Trophoblast cell (in vitro differentiated cells and primary cell): ENCODE measurements around the gene SLC6A14.

Source experiments
- DNase-seq, 2 donors: peaks; one replicate each; pipeline ENCODE4 v3.0.0-alpha.2; 2016
- H2AFZ ChIP-seq: 2 replicates; pipeline ENCODE4 v1.6.1; 2013; ENCODE audit warnings: low read length, moderate library complexity, mild to moderate bottlenecking; ENCODE audit not compliant: insufficient read depth, poor library complexity
- H2AK5ac ChIP-seq: 2 replicates; pipeline ENCODE4 v1.6.1; 2013; ENCODE audit warnings: mild to moderate bottlenecking, low read length
- H2BK120ac ChIP-seq: 2 replicates; pipeline ENCODE4 v1.6.1; 2013; ENCODE audit warnings: low read length, mild to moderate bottlenecking, moderate library complexity; ENCODE audit not compliant: insufficient read depth, poor library complexity
- H2BK12ac ChIP-seq: 2 replicates; pipeline ENCODE4 v1.6.1; 2013; ENCODE audit warnings: mild to moderate bottlenecking, low read length, moderate library complexity
- H2BK5ac ChIP-seq: 2 replicates; pipeline ENCODE4 v1.6.1; 2013; ENCODE audit warnings: low read length, low read depth, moderate library complexity, mild to moderate bottlenecking; ENCODE audit not compliant: poor library complexity
- H3K14ac ChIP-seq: 2 replicates; pipeline ENCODE4 v1.6.1; 2013; ENCODE audit warnings: mild to moderate bottlenecking, low read length
- H3K18ac ChIP-seq: 2 replicates; pipeline ENCODE4 v1.6.1; 2013; ENCODE audit warnings: mild to moderate bottlenecking, low read length
- H3K23ac ChIP-seq: 2 replicates; pipeline ENCODE4 v1.6.1; 2013; ENCODE audit warnings: low read length
- H3K27ac ChIP-seq: 2 replicates; pipeline ENCODE4 v1.5.1; 2013; ENCODE audit warnings: low read depth, mild to moderate bottlenecking, inconsistent platforms, low read length, moderate library complexity
- H3K27me3 ChIP-seq: 2 replicates; pipeline ENCODE4 v1.6.1; 2013; ENCODE audit warnings: inconsistent platforms, mild to moderate bottlenecking, low read length, moderate library complexity; ENCODE audit not compliant: insufficient read depth
- H3K36me3 ChIP-seq, 2 experiments: 1 replicate in 1 of 2; 2 replicates in 1 of 2; pipeline ENCODE4 v1.6.1; 2013; ENCODE audit warnings: low read length in 2 of 2, mild to moderate bottlenecking in 2 of 2, moderate library complexity in 1 of 2; ENCODE audit not compliant: insufficient read depth in 2 of 2, control insufficient read depth in 1 of 2
- H3K4ac ChIP-seq: 2 replicates; pipeline ENCODE4 v1.6.1; 2013; ENCODE audit warnings: low read depth, mild to moderate bottlenecking, low read length, moderate library complexity
- H3K4me1 ChIP-seq, 2 experiments: 1 replicate in 1 of 2; 2 replicates in 1 of 2; pipeline ENCODE4 v1.6.1; 2013; ENCODE audit warnings: low read length in 2 of 2, mild to moderate bottlenecking in 2 of 2, moderate library complexity in 1 of 2; ENCODE audit not compliant: insufficient read depth in 2 of 2, control insufficient read depth in 1 of 2
- H3K4me2 ChIP-seq: 2 replicates; pipeline ENCODE4 v1.6.1; 2013; ENCODE audit warnings: inconsistent platforms, mild to moderate bottlenecking, low read length, moderate library complexity
- H3K4me3 ChIP-seq: 2 replicates; pipeline ENCODE4 v1.5.1; 2013; ENCODE audit warnings: mild to moderate bottlenecking, low read depth, low read length, inconsistent platforms
- H3K79me1 ChIP-seq: one replicate; pipeline ENCODE4 v1.6.1; 2013; ENCODE audit warnings: low read length
- H3K79me2 ChIP-seq: 2 replicates; pipeline ENCODE4 v1.6.1; 2013; ENCODE audit warnings: low read length, mild to moderate bottlenecking; ENCODE audit not compliant: control insufficient read depth, insufficient read depth, poor library complexity
- H3K9ac ChIP-seq: 2 replicates; pipeline ENCODE4 v1.6.1; 2013; ENCODE audit warnings: mild to moderate bottlenecking, low read length
- H3K9me3 ChIP-seq: 2 replicates; pipeline ENCODE4 v1.6.1; 2013; ENCODE audit warnings: low read depth, mild to moderate bottlenecking, control low read depth, inconsistent platforms, low read length; ENCODE audit not compliant: insufficient read depth
- H4K12ac ChIP-seq: 2 replicates; pipeline ENCODE4 v1.6.1; 2013; ENCODE audit warnings: low read depth, mild to moderate bottlenecking, low read length, moderate library complexity
- H4K8ac ChIP-seq: 2 replicates; pipeline ENCODE4 v1.6.1; 2013; ENCODE audit warnings: low read depth, mild to moderate bottlenecking, low read length, moderate library complexity
- H4K91ac ChIP-seq: one replicate; pipeline ENCODE4 v1.6.1; 2013; ENCODE audit warnings: low read depth, mild to moderate bottlenecking, low read length, moderate library complexity
- WGBS: extraction: QIAGEN DNeasy Blood & Tissue Kit; methylation state at CpG from one replicate; pipeline ENCODE4 v1.1.7; 2013; ENCODE audit warnings: missing lambda C conversion rate; ENCODE audit not compliant: insufficient read length, insufficient coverage; ENCODE audit errors: extremely low coverage; 5-methylcytosine and 5-hydroxymethylcytosine counted together

SLC6A14 gene

GRCh38 chrX:116449156-116449555 lies 12.8 kb downstream of the SLC6A14 start:
- Histone ChIP-seq H3K23ac (no peak overlapping the region), H3K4me1 (no peaks in the 10 kb centered on the region)

DNA sequence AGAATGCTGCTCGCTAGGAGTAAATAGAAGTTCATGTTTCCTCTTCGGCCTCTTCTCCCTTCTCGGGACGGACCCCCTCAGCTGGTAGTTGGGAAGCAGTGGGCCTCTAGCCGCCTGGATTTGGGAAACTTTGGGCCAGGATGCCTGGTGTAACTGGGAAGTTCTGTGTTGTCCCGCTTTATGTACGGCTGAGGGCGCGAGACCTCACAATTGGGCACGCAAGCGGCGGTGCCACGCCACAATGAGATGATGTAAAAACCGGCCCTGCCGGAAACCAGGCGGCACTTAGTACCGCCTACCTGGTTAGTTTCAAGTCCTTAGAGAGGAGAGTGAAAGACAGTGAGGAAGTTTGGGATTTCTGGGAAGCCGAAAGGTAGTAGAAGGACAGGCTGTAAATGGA lies 26.4 kb downstream of the SLC6A14 start, which contains the start of gene CT83:
CT83 (minus strand) TSS at position 155 of the 400 bp plus-strand sequence; CDS start at position 35, 120 bp downstream.
- Histone ChIP-seq H2BK12ac (no peak within 1 kb of the TSS), H4K91ac (no peak within 1 kb of the TSS), H2BK120ac (no peak within 1 kb of the TSS)

More at GRCh38 chrX:116449156-116449555, 12.8 kb downstream of the SLC6A14 start:
- Histone ChIP-seq H2BK120ac (no peak overlapping the region), H3K27ac (no peak overlapping the region), H3K9me3 (no peaks in the 10 kb centered on the region), H4K8ac (no peak overlapping the region), H3K36me3 (no peaks in the 10 kb centered on the region), H3K14ac (no peak overlapping the region), H2BK12ac (no peak overlapping the region), H3K27me3 (no peaks in the 10 kb centered on the region), H3K9ac (no peak overlapping the region), H4K91ac (no peak overlapping the region), H3K18ac (no peak overlapping the region), H4K12ac (no peak overlapping the region), H3K4ac (no peak overlapping the region), H3K4me3 (no peak overlapping the region), H3K79me1 (no peaks in the 10 kb centered on the region), H2AFZ (no peak overlapping the region), H3K4me2 (no peak overlapping the region), H2AK5ac (no peak overlapping the region), H2BK5ac (no peak overlapping the region), H3K79me2 (no peaks in the 10 kb centered on the region)
- DNase-seq: no peak
- no CpG with 5 or more reads among the region's 2 CpGs for WGBS

DNA sequence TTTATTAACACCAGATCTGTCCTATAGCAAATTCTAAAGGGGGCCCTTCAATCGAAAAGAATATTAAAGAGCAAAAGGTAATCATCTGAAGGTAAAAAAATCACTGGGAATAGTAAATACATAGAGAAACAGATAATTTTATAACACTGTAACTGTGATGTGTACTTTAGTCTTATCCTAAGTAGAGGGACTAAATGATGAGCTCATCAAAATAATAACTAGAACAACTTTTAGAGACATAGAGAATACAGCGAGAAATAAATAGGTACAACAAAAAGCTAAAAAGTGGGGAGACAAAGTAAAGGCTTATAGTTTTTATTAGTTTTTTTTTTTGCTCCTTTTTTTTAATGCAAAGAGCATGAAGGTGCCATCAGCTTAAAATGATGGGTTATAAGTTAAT lies 43.7 kb downstream of the SLC6A14 start:
- Histone ChIP-seq H3K18ac (no peak overlapping the region), H4K91ac (no peak overlapping the region), H3K4ac (no peak overlapping the region), H3K79me2 (no peaks in the 10 kb centered on the region), H3K27ac (no peak overlapping the region), H2AK5ac (no peak overlapping the region), H3K23ac (no peak overlapping the region), H2BK12ac (no peak overlapping the region), H3K9me3 (no peaks in the 10 kb centered on the region), H2BK120ac (no peak overlapping the region), H2BK5ac (no peak overlapping the region), H4K8ac (no peak overlapping the region), H3K14ac (no peak overlapping the region), H3K4me1 (no peaks in the 10 kb centered on the region), H2AFZ (no peak overlapping the region), H3K79me1 (no peaks in the 10 kb centered on the region), H3K9ac (no peak overlapping the region), H3K36me3 (no peaks in the 10 kb centered on the region), H3K4me2 (no peak overlapping the region), H3K4me3 (no peak overlapping the region), H3K27me3 (no peaks in the 10 kb centered on the region), H4K12ac (no peak overlapping the region)
- no peak for DNase-seq
- no CpG with 5 or more reads among the region's 2 CpGs for WGBS

More for the DNA sequence above, 26.4 kb downstream of the SLC6A14 start, which contains the start of gene CT83:
- H3K9ac ChIP-seq: no peak within 1 kb of the TSS
- no peak within 1 kb of the TSS for H2AK5ac ChIP-seq
- H3K9me3 ChIP-seq: no peaks in the 10 kb centered on the region
- no peak within 1 kb of the TSS for H3K4me3 ChIP-seq
- H3K18ac ChIP-seq: no peak within 1 kb of the TSS
- H4K12ac ChIP-seq: no peak within 1 kb of the TSS
- H3K4me1 ChIP-seq: no peaks in the 10 kb centered on the region
- no peak within 1 kb of the TSS for H3K4ac ChIP-seq
- H3K23ac ChIP-seq: no peak within 1 kb of the TSS
- no peaks in the 10 kb centered on the region for H3K36me3 ChIP-seq
- no CpG with 5 or more reads among the region's 18 CpGs for WGBS
- H3K27ac ChIP-seq: no peak within 1 kb of the TSS
- no peaks in the 10 kb centered on the region for H3K79me2 ChIP-seq
- H2AFZ ChIP-seq: no peak within 1 kb of the TSS
- no peak within 1 kb of the TSS for H2BK5ac ChIP-seq
- no peaks in the 10 kb centered on the region for H3K27me3 ChIP-seq
- H3K4me2 ChIP-seq: no peak within 1 kb of the TSS
- no peaks in the 10 kb centered on the region for H3K79me1 ChIP-seq
- no peak within 1 kb of the TSS for H4K8ac ChIP-seq
- H3K14ac ChIP-seq: no peak within 1 kb of the TSS
- no peak for DNase-seq

GRCh38 chrX:116490104-116490503 lies 53.7 kb downstream of the SLC6A14 start:
- no peak overlapping the region for H3K23ac ChIP-seq
- no peaks in the 10 kb centered on the region for H3K79me1 ChIP-seq
- no peaks in the 10 kb centered on the region for H3K79me2 ChIP-seq
- H4K12ac ChIP-seq: no peak overlapping the region
- H2BK12ac ChIP-seq: no peak overlapping the region
- H3K14ac ChIP-seq: no peak overlapping the region
- H3K9ac ChIP-seq: no peak overlapping the region
- H2BK120ac ChIP-seq: no peak overlapping the region
- no peaks in the 10 kb centered on the region for H3K9me3 ChIP-seq
- no peak overlapping the region for H2AFZ ChIP-seq
- no peak overlapping the region for H2AK5ac ChIP-seq
- no peak overlapping the region for H4K91ac ChIP-seq
- H3K4ac ChIP-seq: no peak overlapping the region
- no peaks in the 10 kb centered on the region for H3K36me3 ChIP-seq
- no peak overlapping the region for H4K8ac ChIP-seq
- DNase-seq: peak in 1 of 2 donors; percentile 12
- H3K27ac ChIP-seq: no peak overlapping the region
- H3K27me3 ChIP-seq: no peaks in the 10 kb centered on the region
- no peaks in the 10 kb centered on the region for H3K4me1 ChIP-seq
- no peak overlapping the region for H2BK5ac ChIP-seq
- H3K4me2 ChIP-seq: no peak overlapping the region
- H3K18ac ChIP-seq: no peak overlapping the region
- H3K4me3 ChIP-seq: no peak overlapping the region
